SIG-M5 treated with dmso at 0.1 percent for 504 hours (cell line): Measurements from ENCODE around the gene MICOS13.

Experiments used
- DNase-seq: peaks from one replicate; lab custom pipeline; 2025; ENCODE audit not compliant: unreplicated experiment; lab: John Stamatoyannopoulos, UW

MICOS13 gene

GRCh38 chr19:5687360-5688198 lies 7.3 kb upstream of the MICOS13 start:
- no peak for DNase-seq

DNA sequence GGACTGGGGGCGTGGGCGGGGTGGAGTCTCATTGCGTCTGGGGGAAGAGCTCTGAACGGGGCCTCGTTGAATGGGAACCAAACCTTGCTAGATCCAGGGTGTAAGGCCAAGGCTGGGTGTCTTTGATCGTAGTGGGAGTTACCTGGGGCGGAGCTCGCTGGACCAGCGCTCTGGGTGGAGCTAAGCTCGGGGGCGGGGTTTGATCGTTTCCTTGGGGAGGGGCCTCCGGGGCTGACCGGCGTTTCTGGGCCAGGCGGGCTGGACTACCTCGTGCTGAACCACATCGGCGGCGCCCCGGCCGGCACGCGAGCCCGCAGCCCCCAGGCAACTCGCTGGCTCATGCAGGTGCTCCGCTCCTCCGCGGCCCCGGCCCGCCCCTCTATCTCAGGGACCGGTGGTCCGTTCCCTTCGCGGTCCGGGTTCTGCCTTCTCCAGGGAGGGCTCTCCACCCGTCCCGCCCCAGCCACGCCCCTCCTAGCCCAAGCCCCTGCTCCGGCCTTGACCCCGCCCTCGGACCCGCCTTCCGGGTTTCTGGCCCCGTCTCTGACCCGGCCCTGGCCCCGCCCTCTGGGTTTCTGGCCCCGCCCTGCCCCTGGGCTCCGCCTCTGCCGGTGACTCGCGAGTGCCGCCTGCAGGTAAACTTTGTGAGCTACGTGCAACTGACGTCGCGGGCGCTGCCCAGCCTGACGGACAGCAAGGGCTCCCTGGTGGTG lies 6.5 kb upstream of the MICOS13 start:
- peak; percentile 89 for DNase-seq

GRCh38 chr19:5686326-5686646 lies 6.0 kb upstream of the MICOS13 start:
- DNase-seq = no peak

- DNase-seq = no peak
Observed at GRCh38 chr19:5684694-5685430, 4.5 kb upstream of the MICOS13 start.

- no peak for DNase-seq
Observed at GRCh38 chr19:5683177-5683886, 3.0 kb upstream of the MICOS13 start.

- no peak for DNase-seq
Observed at GRCh38 chr19:5682107-5682482, 1.8 kb upstream of the MICOS13 start.

GRCh38 chr19:5681391-5682106 lies 1.2 kb upstream of the MICOS13 start:
- no peak for DNase-seq

DNA sequence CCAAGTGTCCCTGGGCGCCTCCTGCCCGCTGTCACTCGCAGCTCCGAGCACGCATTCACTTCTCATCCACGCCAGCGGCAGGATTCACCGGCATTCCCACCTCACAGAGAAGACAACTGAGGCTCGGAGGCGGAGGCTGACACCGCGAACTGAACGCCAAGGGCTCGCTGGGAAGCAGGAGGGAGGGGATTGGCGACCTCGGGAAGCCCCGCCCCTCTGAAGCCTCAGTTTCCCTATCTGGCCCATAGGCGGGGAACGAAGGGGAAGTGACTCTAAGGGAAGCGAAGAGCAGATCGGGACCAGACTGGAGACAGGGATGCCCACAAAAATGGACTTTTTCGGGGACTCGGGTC lies 256 bp downstream of the MICOS13 start:
- DNase-seq = peak; percentile 34

DNA sequence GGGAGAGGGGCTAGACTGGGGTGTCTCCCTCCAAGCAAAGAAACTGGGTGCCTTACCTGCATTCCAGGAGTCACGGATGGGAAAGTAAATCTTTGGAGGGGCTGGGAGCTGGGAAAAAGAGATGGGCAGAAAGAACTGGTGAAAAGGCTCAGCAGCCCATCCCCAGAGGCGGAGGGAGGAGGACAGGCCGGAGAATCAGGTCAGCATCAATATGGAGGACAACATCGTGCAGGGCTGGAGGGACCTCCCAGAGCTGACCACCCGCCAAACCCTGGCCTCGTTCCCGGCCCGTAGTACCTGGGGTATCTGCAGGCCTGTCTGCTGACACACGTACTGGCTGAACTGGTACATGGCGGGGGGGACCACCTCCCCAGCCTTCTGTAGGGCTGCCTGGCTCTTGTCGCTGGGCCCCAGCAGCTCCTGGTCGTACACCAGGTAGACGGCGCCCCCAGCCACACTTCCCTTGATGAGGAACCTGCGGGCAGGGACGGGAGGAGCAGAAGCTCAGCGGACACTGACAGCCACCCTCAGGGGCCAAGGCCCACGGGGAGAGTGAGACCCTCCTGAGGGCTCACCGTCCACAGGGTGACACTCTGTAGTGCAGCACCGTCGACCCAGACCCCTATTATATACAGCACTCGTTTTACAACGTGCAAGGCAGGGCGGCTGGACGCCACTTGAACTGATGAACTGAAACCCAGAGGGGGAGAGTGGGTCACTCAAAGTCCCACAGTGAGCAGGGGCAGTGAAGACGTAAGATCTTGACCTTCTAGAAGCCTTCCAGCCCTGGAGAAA lies 830 bp downstream of the MICOS13 start:
- DNase-seq = no peak

DNA sequence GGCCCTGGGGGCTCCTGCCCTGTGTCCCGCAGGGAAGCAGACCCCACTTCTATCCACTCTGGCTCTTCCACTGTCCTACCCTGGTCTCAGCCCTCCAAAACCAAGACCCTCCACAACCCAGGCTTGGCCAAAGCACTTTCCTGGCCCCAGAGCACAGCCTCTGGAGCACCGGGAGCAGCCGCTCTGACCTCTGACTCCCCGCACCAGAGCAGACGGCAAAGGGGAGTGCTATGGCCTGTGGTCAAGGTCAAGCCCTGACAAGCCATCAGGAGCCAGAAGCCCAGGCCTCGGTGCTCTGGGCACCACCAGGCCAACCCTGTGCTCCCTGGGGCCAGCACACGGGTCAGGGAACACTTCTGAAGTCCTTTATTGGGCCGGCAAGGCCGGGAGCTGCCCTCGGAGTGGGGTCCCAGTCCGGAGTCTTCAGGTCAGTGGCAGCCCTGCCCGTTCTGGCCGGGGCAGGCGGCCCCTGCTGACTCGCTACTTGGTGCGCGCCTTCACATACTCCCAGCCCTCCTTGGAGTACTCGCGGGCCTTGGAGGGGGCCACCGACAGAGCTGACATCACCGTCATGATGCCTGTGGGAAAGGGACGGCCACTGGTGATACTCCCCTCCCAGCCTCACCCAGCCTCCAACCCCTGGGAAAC lies 2.1 kb downstream of the MICOS13 start:
- no peak for DNase-seq

DNA sequence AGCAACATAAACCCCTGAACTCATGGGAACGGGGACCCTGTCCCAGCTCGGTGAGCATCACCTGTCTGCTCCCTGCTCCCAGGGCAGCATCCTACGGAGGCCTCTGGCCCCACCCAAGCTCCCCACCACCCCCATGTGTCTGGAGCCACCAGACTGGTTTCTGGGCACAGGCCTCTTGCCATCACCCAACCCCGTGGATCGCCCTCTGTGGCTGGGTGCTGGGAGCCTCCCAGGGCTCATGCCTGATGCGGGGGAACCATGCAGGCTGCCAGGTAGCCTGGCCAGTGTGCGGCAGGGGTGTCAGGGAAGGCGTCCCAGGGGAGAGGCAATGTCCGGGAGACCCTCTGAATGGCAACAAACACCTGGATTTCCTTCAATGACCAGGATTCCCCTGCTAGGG lies 2.7 kb downstream of the MICOS13 start:
- no peak for DNase-seq

DNA sequence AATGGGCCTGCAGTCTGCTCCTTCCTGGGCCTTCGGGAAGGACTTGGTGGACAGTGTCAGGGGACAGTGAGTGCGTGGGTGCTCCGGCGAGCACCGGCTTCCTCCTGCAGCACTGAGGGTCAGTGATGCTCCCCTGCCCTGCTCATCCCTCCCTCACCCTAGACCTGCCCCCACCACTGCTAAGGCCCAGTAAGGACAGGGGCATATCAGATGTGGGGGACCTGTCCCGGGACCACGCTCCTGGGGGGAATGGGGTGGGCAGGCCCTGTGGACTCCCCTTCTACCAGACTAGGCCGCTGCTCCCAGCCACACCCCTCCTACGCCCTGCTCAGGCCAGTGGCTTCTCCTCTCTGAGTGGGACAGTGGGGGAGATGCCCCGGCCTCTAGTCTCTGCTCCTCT lies 3.2 kb downstream of the MICOS13 start:
- DNase-seq = no peak

GRCh38 chr19:5676772-5677105 lies 3.6 kb downstream of the MICOS13 start:
- no peak for DNase-seq

DNA sequence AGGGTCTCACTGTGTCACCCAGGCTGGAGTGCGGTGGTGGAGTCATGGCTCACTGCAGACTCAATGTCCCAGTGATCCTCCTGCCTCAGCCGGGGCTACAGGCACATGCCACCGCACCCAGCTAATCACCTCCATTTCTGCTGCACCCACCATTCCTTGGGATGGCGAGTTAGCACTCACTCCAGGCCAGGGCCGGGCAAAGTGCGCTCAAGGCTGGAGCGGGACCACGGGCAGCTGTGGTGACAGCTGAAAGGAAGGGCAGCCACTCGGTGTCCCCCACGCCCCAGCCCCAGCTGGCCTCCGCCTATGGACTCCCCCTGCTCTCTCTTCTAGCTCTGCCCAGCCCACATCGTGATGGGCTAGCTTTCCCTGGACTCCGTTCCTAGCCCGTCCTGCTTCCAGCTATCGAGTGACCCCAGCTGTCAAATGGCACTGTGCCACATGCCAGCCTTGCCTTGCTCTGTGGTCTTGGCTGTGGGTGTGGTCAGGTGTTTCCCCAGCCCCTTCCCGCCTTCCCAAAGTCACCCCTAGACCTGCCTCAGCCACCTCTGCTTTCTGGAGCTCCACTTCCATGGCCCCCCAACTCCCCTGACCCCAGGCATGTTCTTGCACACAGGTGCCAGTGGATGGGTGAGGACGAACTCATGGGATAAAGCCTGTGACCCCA lies 4.1 kb downstream of the MICOS13 start:
- no peak for DNase-seq

DNA sequence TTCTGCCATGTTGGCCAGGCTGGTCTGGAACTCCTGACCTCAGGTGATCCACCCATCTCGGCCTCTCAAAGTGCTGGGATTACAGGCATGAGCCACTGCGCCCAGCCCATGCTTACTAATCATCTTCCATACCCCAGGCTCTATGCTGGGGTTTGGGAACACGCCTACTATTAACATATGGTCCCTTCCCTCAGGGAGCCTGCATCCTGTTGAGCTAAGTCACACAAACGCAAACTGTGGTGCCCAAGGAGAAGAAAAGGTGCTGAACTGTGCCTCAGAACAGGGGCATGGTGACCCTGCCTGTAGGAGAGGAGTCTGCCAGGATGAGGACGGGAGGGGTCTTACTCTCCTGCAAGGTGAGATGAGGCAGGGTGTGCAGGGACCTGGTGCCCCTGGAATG lies 5.6 kb downstream of the MICOS13 start:
- DNase-seq = no peak

GRCh38 chr19:5673752-5674151 lies 6.6 kb downstream of the MICOS13 start:
- no peak for DNase-seq

DNA sequence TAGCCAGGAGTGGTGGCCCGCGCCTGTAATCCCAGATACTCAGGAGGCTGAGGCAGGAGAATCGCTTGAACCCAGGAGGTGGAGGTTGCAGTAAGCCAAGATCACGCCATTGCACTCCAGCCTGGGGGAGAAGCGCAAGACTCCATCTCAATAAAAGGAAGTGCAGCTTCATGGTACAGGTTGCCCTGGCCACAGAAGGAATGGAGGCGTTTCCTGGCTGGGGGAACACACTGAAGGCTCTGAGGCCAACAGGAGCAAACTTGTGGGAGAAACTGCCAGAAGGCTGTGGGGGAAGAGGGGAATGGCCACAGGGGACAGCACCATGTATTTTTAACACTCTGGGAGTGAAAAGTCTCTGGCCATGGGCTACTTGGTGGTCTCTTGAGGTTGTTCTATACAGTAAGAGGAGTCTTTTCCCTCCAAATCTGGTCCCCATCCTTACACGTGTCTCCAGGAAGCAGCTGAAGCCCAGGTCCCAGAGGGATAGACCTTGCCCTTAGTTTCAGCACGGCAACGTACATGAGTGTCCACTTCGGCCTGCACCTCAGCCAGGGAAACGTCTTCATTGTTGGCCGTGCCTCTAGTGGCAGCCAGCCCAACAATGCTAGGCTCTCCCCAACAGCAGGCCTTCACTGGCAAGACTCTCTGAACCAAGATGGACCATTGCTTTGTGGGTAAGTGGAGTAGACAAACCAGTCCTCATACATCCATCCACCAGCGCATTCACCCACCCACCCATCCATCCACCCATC lies 7.4 kb downstream of the MICOS13 start:
- no peak for DNase-seq

GRCh38 chr19:5671600-5671999 lies 8.7 kb downstream of the MICOS13 start:
- no peak for DNase-seq
